Hypothalamus (tissue), 51 donors: ENCODE results near the gene DRD3.

Experiments used
- DNase-seq, 51 donors: peaks; one replicate each; lab custom pipeline; 2025; lab: John Stamatoyannopoulos, UW

Gene DRD3

DNA sequence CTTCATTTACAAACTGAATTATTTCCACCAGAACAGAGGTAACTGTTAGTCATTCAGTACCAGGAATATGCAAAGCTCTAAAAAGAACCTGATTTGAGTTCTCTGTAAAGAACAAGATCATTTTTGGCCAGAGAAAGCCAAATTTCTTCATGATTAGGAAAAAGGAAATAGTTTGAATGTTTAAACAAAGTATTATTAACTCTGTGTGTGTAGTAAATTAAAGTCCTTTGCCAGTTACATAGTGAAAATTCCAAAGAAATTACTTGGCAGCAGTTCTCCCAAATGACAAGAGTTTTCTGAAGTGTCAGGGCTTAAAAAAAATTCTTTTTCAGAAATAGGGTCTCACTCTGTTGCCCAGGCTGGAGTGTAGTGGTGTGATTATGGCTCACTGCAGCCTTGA lies 97.8 kb downstream of the DRD3 start:
- DNase-seq = no peak

DNA sequence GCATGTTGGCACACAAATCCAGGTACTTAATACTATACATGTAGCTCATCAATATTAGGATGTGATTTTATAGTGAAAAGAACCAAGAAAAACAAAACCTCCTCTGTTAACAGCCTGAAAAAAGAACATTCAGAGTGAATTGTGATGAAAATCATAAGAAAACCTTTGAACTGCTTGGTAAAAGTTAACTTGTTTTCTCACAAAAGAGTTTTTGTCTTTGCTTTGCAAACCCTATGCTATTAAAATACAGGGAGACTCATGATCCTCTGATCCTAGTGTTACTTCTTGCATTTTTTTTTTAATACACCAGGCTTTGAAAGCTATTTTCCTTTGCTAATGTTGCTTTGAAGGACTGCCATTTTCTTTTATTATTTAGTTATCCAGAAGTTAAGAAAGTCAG lies 98.7 kb downstream of the DRD3 start:
- DNase-seq = no peak

DNA sequence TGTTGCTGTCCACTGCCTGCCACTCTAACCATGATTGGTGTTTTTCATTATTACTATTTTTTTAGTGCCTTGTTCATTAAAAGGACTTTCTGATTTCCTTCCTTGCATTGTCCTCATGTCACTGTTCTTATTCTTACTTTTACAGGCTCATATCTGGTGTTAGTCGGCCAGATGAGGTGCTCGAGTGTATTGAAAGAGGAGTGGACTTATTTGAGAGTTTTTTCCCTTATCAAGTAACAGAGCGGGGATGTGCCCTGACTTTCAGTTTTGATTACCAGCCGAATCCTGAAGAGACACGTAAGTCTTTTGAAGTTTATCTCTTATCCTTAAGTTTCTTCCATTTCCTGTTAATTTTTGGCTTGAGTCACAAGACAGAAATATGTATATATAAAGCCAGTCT lies 99.1 kb downstream of the DRD3 start:
- DNase-seq = no peak

DNA sequence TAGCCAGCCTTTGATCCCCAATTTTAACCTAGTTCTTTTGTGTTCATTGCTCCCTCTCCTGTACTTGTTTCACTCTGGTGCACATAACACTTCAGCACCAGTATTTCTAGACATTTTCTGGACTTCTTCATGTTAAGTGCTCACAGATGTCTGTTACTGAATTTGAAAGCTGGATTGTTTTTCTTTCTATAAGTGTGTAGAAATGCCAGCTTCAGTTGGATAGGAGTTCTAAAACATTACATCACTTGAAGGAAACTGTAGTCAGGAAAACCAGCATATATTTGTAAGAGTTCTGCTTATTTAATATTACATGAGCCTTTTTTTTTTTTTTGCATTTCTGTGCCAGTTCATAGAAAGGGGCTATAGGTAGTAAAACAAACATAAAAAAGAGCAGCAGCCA lies 100.7 kb downstream of the DRD3 start:
- no peak for DNase-seq
